HG03342 (cell line): ENCODE measurements around the gene TMEM182.

Experiments
- ATAC-seq: cut with Tn5 transposase; IDR thresholded peaks from one replicate; pipeline ENCODE4 v1.9.1; 2021; ENCODE audit warnings: mild to moderate bottlenecking, moderate library complexity; ENCODE audit not compliant: unreplicated experiment

Gene TMEM182

DNA sequence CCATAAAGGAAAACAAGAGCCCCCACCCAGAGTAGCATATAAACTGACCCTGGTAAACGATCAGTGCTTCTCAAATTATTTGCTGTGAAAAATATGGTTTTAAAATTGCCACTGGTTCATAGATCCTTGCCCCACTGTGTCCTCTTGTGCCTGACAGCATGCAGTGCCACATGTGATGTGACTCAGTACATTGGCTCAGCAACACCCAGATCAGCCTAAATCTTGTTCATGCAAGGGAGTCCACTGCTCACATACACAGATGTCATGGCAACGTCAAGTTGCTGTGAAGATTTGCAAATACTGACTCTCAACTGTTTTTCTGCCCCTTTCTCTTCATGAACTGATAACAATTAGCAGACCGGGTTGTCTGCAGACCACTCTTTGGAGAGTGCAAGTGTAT is 91.0 kb downstream of the TMEM182 start:
- ATAC-seq: no peak
